Right lobe of liver (tissue), 4 donors: Measurements from ENCODE around the gene TMEM174.

ENCODE experiments used
- POLR2A ChIP-seq: fragments of 450-650 bp; IDR thresholded peaks from one replicate; pipeline ENCODE4 v1.6.1; 2017; ENCODE audit warnings: antibody characterized with exemption, mild to moderate bottlenecking
- TF ChIP-seq, protein P1 (sequence below), 4 donors: fragments of 200-600 bp in 3 of 4; fragments of 450-650 bp in 1 of 4; IDR thresholded peaks; one replicate each; pipeline versions ENCODE4 v1.5.1 to v1.8.0; 2016 to 2022; ENCODE audit warnings: antibody characterized with exemption in 4 of 4, mild to moderate bottlenecking in 2 of 4
- donor health status: DM: no; HTN: no; CAD: no.
- donor health status: DM: no; HTN: no; CAD: no.
- donor health status: DM: no; HTN: yes; CAD: no.

DNA sequence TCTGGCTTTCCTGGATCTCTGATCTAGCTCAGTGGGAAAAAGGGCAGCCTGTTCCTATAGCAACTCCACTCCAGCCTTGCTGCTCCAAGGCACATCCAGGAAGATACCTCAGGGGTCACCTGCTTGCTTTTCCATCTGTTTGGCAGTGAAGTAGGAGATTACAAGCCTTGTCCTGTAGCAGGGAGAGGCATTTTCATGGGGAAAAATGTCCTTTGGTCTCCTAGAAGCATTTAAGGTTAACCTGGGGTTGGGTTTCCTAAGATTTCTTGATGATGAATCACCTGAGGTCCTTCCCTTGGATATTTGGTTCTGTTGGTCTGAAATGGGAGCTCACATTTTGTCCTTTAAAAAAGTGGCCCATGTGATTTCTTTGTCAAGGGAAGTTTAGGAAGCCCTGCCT, 1.5 kb upstream of the TMEM174 start:
- TF ChIP-seq, protein P1, sequence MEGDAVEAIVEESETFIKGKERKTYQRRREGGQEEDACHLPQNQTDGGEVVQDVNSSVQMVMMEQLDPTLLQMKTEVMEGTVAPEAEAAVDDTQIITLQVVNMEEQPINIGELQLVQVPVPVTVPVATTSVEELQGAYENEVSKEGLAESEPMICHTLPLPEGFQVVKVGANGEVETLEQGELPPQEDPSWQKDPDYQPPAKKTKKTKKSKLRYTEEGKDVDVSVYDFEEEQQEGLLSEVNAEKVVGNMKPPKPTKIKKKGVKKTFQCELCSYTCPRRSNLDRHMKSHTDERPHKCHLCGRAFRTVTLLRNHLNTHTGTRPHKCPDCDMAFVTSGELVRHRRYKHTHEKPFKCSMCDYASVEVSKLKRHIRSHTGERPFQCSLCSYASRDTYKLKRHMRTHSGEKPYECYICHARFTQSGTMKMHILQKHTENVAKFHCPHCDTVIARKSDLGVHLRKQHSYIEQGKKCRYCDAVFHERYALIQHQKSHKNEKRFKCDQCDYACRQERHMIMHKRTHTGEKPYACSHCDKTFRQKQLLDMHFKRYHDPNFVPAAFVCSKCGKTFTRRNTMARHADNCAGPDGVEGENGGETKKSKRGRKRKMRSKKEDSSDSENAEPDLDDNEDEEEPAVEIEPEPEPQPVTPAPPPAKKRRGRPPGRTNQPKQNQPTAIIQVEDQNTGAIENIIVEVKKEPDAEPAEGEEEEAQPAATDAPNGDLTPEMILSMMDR (IDR thresholded peaks at IDR 0.05): no peak
- no peak for TF ChIP-seq POLR2A
